Panc1 (cell line): ENCODE measurements around the gene TRANK1. TPM values are rescaled to one million over a fixed set of nuclear protein-coding genes. Genes with fewer than 3 reads are reported as not detected.
"Not testable (repeated sequence)": the region's sequence is repeated elsewhere in the genome, so short reads cannot be mapped to it uniquely, and the experiment has no call there.

ENCODE experiments used
- ATAC-seq: fragments of 200-7000 bp; cut with Tn5 transposase; 2 replicates; pipeline ENCODE4 v1.9.1; 2020; ENCODE audit warnings: mild to moderate bottlenecking, moderate library complexity
- BruUV-seq: library from RNA; stranded (reverse); fragments of 400-500 nt; replicated peaks from 2 replicates; lab custom pipeline; 2021; lab: Mats Ljungman, UMichigan
- CTCF ChIA-PET: fragments of 300-600 bp; sonication (Branson Sonifier 250); formaldehyde crosslinking; loops from one replicate; lab custom pipeline; 2022; ENCODE audit warnings: antibody characterized with exemption; lab: Charles Lee
- POLR2A ChIA-PET: fragments of 300-600 bp; sonication (Branson Sonifier 250); formaldehyde crosslinking; loops from one replicate; lab custom pipeline; 2022; ENCODE audit warnings: antibody characterized with exemption; lab: Charles Lee
- DNase-seq: peaks from one replicate; pipeline ENCODE4 v3.0.0-alpha.2; 2010; ENCODE audit warnings: low read depth, low spot score
- H3K27ac ChIP-seq: 2 replicates; pipeline ENCODE4 v1.5.1; 2011; ENCODE audit warnings: mild to moderate bottlenecking, low read length, inconsistent platforms
- H3K27me3 ChIP-seq: fragments of 200-500 bp; sonication (Bioruptor generic); 2 replicates; pipeline ENCODE4 v1.6.0; 2014; ENCODE audit warnings: low read length, inconsistent platforms; ENCODE audit not compliant: control insufficient read depth, insufficient read depth
- H3K36me3 ChIP-seq: fragments of 200-500 bp; sonication (Bioruptor generic); 2 replicates; pipeline ENCODE4 v1.5.1; 2014; ENCODE audit warnings: inconsistent platforms, mild to moderate bottlenecking, low read length, moderate library complexity; ENCODE audit not compliant: control insufficient read depth, insufficient read depth
- H3K4me1 ChIP-seq: 2 replicates; pipeline ENCODE4 v1.5.1; 2011; ENCODE audit warnings: inconsistent platforms, mild to moderate bottlenecking, low read length, moderate library complexity; ENCODE audit not compliant: control insufficient read depth, insufficient read depth
- H3K4me3 ChIP-seq, 2 experiments: 2 replicates each; pipeline ENCODE4 v1.5.1; 2011 to 2012; ENCODE audit warnings: low read depth in 2 of 2, low read length in 2 of 2, mild to moderate bottlenecking in 2 of 2, inconsistent platforms in 1 of 2, moderate library complexity in 1 of 2
- H3K9me3 ChIP-seq: fragments of 200-500 bp; sonication (Bioruptor generic); 2 replicates; pipeline ENCODE4 v1.5.1; 2014; ENCODE audit warnings: low read depth, mild to moderate bottlenecking, inconsistent platforms, low read length, moderate library complexity; ENCODE audit not compliant: control insufficient read depth, insufficient read depth
- POLR2AphosphoS5 ChIP-seq: IDR thresholded peaks from 2 replicates; pipeline ENCODE4 v1.6.1; 2012; ENCODE audit warnings: mild to moderate bottlenecking, low read depth, low read length, moderate library complexity
- REST ChIP-seq, 2 experiments: IDR thresholded peaks; 2 replicates each; pipeline ENCODE4 v1.6.1; 2011 to 2012; ENCODE audit warnings: low read depth in 2 of 2, control low read depth in 1 of 2, low read length in 1 of 2, mild to moderate bottlenecking in 1 of 2, moderate library complexity in 1 of 2; ENCODE audit not compliant: insufficient read depth in 1 of 2
- SIN3A ChIP-seq: IDR thresholded peaks from 2 replicates; pipeline ENCODE4 v1.6.1; 2012; ENCODE audit warnings: low read depth, mild to moderate bottlenecking, low read length, moderate library complexity, borderline replicate concordance; ENCODE audit not compliant: insufficient read depth
- TCF7L2 ChIP-seq: IDR thresholded peaks from 2 replicates; pipeline ENCODE4 v1.6.1; 2011; ENCODE audit warnings: mild to moderate bottlenecking, low read depth, low read length, inconsistent platforms
- in situ Hi-C: cut with HindIII; loops from 2 replicates; pipeline ENCODE4 v1.10.0; 2016; ENCODE audit warnings: low sequenced_read_pairs, low pct_unique_long_range_greater_than_20kb
- intact Hi-C: fragments of 100-400 bp; cut with micrococcal nuclease; formaldehyde crosslinking; loops from one replicate; pipeline ENCODE4 v1.10.0; 2022; ENCODE audit not compliant: unreplicated experiment
- total RNA-seq: library from RNA; stranded (reverse); gene quantifications from one replicate; pipeline ENCODE4 v1.2.1, GENCODE V29; 2021; ENCODE audit not compliant: unreplicated experiment
- TF ChIP-seq, protein P1 (sequence below): fragments of 450-650 bp; IDR thresholded peaks from 2 replicates; pipeline ENCODE4 v1.5.1; 2017; ENCODE audit warnings: mild to moderate bottlenecking

Gene TRANK1
- total RNA-seq, 1 experiment from 2014 or later: 3.2 TPM

DNA sequence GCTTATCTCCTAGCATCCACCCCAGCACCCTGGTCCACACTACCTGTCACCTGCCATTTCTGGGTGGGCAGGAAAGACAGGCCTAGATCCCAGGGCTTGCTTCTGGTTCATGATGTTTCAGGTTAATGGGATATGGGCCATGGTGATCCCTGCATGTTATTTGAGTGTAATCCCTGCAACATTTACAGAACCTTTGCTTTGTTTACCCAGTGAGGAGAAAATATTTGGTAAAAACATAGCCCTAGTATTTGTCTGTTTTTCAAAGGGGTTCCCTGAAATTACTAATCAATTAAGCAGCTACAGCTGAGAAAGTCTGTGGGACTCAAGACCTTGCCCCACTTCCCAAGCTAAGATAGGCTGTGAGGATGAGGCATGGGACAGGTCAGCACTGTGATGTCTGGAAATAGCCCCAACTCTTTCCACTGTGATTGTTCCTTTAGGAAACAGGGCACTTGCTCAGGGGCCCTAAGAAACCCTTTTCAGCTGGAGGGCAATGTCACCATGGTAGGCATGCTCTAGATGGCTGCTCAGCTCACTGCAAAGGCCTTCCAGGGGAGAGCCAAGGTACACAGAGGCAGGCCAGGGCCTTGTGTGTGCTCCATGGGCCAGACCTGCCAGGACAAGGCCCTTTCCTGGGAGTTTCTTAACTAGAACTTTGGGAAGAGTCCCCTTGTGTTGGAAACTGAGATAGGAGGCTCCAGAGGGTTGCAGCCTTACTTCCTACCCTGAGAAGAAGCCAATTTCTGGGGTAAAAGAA lies 11.1 kb downstream of the TRANK1 start:
- intact Hi-C loops (no loop called here), in situ Hi-C loops (no loop called here)
- CTCF ChIA-PET: no interaction called here
- POLR2A ChIA-PET: no interaction called here
- TF ChIP-seq REST (IDR thresholded peaks at IDR 0.05; ENCODE audit: insufficient read depth in 1 of 2, low read depth in 2 of 2, low read length in 1 of 2) (no peak), TCF7L2 (no peak), POLR2AphosphoS5 (no peak), SIN3A (no peak)
- TF ChIP-seq, protein P1, sequence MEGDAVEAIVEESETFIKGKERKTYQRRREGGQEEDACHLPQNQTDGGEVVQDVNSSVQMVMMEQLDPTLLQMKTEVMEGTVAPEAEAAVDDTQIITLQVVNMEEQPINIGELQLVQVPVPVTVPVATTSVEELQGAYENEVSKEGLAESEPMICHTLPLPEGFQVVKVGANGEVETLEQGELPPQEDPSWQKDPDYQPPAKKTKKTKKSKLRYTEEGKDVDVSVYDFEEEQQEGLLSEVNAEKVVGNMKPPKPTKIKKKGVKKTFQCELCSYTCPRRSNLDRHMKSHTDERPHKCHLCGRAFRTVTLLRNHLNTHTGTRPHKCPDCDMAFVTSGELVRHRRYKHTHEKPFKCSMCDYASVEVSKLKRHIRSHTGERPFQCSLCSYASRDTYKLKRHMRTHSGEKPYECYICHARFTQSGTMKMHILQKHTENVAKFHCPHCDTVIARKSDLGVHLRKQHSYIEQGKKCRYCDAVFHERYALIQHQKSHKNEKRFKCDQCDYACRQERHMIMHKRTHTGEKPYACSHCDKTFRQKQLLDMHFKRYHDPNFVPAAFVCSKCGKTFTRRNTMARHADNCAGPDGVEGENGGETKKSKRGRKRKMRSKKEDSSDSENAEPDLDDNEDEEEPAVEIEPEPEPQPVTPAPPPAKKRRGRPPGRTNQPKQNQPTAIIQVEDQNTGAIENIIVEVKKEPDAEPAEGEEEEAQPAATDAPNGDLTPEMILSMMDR: no peak
- H3K27me3 ChIP-seq: no peaks in the 10 kb centered on the region
- H3K4me1 ChIP-seq: no peaks in the 10 kb centered on the region
- DNase-seq: no peak
- H3K9me3 ChIP-seq: no peaks in the 10 kb centered on the region
- BruUV-seq: no TSS peak
- ATAC-seq: no peak
- no peaks in the 10 kb centered on the region for H3K36me3 ChIP-seq
- no peak overlapping the region for H3K4me3 ChIP-seq
- H3K27ac ChIP-seq: no peak overlapping the region

DNA sequence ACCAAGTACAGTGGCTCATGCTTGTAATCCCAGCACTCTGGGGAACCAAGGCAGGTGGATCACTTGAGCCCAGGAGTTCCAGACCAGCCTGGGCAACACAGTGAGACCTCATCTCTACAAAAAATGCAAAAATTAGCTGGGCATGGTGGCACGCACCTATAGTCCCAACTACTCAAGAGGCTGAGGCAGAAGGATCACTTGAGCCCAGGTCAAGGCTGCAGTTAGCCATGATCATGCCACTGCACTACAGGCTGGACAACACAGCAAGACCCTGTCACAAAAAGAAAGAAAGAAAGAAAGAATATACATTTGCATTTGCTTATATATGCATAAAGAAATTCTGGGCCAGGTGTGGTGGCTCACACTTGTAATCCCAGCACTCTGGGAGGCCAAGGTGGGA lies 13.4 kb downstream of the TRANK1 start:
- in situ Hi-C loops, BruUV-seq, H3K9me3 ChIP-seq, H3K4me1 ChIP-seq, H3K36me3 ChIP-seq, H3K4me3 ChIP-seq, ATAC-seq, H3K27me3 ChIP-seq, H3K27ac ChIP-seq, DNase-seq, POLR2A ChIA-PET, intact Hi-C loops, CTCF ChIA-PET: not testable (repeated sequence)

GRCh38 chr3:36928220-36928619 lies 16.6 kb downstream of the TRANK1 start:
- POLR2A ChIA-PET: no interaction called here
- intact Hi-C loops: no loop called here
- no TSS peak for BruUV-seq
- DNase-seq (no peak), ATAC-seq (no peak)
- Histone ChIP-seq H3K27me3 (no peaks in the 10 kb centered on the region), H3K27ac (no peak overlapping the region), H3K36me3 (no peaks in the 10 kb centered on the region), H3K4me1 (no peaks in the 10 kb centered on the region), H3K4me3 (no peak overlapping the region), H3K9me3 (no peaks in the 10 kb centered on the region)
- CTCF ChIA-PET: no interaction called here
- in situ Hi-C loops: no loop called here
- TF ChIP-seq SIN3A (no peak), POLR2AphosphoS5 (no peak), REST (IDR thresholded peaks at IDR 0.05; ENCODE audit: insufficient read depth in 1 of 2, low read depth in 2 of 2, low read length in 1 of 2) (no peak), TCF7L2 (no peak)
- TF ChIP-seq, protein P1: no peak
